ENCODE measurements around the gene HECTD2.
"Not testable (repeated sequence)": the region's sequence is repeated elsewhere in the genome, so short reads cannot be mapped to it uniquely, and the experiment has no call there.

HECTD2 gene

DNA sequence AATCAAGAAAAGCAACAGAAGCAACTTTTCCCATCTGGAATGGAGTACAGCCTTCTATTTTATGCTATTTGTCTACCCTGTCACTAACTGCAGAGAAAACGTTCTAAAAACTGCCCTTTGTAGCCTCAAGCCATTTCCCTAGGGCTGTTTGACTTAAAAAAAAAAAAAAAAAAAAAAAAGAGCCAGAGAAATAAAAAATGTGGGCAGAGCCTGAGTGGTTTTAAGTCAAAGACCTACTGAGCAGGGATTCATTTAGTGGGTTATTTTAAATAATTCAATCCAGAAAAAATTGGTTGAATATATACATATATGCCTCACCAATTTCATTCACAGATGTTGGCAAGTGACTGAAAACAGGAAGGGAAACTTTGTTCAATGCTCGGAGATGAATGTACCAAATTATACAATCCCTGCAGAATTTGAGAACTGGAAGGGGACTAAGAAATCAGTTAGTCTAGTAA lies 147.5 kb downstream of the HECTD2 start:
- peak overlapping the region; percentile 96 for H3K27ac ChIP-seq
- TF ChIP-seq, protein P1, sequence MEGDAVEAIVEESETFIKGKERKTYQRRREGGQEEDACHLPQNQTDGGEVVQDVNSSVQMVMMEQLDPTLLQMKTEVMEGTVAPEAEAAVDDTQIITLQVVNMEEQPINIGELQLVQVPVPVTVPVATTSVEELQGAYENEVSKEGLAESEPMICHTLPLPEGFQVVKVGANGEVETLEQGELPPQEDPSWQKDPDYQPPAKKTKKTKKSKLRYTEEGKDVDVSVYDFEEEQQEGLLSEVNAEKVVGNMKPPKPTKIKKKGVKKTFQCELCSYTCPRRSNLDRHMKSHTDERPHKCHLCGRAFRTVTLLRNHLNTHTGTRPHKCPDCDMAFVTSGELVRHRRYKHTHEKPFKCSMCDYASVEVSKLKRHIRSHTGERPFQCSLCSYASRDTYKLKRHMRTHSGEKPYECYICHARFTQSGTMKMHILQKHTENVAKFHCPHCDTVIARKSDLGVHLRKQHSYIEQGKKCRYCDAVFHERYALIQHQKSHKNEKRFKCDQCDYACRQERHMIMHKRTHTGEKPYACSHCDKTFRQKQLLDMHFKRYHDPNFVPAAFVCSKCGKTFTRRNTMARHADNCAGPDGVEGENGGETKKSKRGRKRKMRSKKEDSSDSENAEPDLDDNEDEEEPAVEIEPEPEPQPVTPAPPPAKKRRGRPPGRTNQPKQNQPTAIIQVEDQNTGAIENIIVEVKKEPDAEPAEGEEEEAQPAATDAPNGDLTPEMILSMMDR (conservative IDR thresholded peaks at IDR 0.05), result no peak

DNA sequence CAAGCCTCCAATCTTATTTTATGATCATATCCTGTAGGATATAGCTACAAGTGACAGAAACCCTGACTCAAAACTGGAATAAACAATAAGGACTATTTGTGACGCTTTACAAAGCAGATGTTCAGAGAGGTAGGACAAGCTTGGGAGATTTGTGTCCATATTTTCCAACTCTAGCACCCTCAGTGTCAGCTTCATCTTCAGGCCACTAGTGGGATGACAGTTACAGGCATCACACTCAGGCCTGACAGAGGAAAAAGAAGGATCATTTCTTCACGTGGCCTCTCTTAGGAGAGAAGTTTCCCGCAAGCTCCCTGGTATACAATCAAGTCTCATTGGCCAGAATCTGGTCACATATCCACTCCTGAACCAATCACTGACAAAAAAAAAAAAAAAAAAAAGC lies 148.3 kb downstream of the HECTD2 start:
- TF ChIP-seq, protein P1 (conservative IDR thresholded peaks at IDR 0.05), result no peak
- H3K27ac ChIP-seq, result peak overlapping the region; percentile 96

DNA sequence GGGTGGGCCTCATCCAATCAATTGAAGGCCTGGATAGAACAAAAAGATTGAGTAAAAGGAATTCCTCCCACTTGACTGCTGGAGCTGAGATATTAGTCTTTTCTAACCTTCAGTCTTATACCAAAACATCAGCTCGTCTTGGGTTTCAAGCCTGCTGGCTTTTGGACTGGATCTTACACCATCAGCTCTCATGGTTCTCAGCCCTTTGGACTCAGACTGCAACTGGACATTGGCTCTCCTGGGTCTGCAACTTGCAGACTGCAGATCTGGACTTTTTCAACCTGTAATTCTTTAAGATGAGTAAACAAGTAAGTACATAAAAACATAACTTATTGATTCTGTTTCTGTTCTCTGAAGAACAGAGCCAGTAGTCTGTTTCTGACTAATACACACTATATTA lies 149.0 kb downstream of the HECTD2 start:
- H3K27ac ChIP-seq, result peak overlapping the region; percentile 96
- TF ChIP-seq, protein P1 (conservative IDR thresholded peaks at IDR 0.05), result no peak

DNA sequence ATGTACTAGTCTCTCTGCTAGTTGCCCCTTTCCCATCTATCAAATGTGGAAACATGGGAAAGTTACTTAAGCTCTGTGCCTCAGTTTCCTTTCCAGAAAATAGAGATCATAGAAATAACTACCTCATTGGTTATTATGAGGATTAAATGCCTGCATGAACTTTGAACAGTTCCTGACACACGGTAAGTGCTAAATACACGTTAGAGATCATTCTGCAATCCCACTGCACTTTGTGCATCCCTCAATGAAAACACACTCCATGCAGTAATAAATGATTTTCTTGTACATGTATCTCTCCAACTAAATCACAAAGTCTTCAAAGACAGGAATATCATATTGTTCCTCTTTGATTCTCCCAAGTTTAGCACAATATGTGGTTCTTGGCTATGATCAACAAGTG lies 149.6 kb downstream of the HECTD2 start:
- H3K27ac ChIP-seq, result peak overlapping the region; percentile 96; the same call in 1 of the 2 replicates
- TF ChIP-seq, protein P1 (conservative IDR thresholded peaks at IDR 0.05), result no peak

DNA sequence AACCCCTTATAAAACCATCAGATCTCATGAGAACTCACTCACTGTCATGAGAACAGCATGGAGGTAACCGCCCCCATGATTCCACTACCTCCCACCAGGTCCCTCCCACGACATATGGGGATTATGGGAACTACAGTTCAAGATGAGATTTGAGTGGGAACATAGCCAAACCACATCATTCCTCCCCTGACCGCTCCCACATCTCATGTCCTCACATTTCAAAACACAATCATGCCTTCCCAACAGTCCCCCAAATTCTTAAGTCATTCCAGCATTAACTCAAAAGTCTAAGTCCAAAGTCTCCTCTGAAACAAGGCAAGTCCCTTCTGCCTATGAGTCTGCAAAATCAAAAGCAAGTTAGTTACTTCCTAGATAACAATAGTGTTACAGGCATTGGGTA lies 150.7 kb downstream of the HECTD2 start:
- not testable (repeated sequence) for H3K27ac ChIP-seq

DNA sequence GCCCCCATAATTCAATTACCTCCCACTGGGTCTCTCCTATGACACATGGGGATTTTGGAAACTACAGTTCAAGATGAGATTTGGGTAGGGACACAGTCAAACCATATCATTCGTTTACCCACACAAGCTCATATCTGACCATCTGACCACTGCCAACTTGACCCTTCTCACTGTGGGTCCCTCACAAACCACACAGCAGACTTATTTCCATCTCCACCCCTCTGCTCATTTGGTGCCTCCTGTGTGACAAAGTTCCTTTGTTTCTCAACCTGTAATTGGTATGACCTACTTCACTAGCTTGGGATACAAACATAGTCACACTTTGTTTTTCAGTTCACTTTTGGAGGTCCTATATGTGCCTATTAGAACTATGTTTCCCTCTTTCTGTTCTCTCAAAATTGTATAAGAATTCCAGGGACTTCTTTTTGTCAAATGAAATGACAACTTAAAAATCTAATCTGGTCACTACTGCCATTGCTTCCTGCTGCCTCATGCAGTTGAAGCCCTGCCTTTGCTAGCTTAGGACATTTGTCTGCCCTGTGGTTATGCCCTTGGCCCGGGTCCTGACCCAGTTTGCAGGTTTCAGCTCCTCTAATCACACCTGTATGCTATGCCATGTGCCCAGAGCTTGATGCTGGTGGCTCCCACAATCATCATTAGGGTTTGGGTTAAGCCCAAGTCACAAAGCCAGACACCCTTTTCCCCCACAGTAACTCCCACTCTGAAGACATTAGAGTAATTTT lies 152.9 kb downstream of the HECTD2 start:
- TF ChIP-seq, protein P1 (conservative IDR thresholded peaks at IDR 0.05), result no peak
- no peak overlapping the region for H3K27ac ChIP-seq

DNA sequence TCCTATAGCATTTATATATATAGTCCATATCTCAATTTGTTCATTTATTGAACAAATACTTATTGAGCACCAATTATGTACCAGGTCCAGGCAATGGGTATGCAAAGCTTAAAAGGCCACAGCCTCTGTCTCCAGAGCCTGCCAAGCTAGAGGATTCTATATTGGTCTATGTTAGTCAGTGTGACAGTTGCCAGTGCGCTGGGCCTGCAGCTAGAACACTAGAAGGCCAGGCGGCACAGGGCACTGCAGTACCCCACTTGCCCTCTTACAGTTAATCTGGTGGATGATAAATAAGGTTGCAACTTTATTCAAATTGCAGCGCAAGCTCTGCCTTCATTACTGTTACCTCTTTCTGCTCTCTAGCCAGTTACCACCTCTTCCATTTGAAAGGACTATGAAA lies 153.9 kb downstream of the HECTD2 start:
- TF ChIP-seq, protein P1 (conservative IDR thresholded peaks at IDR 0.05), result no peak
- no peak overlapping the region for H3K27ac ChIP-seq

Data from VCaP (cell line).